CD1c-positive myeloid dendritic cell (primary cell): ENCODE measurements around the gene TSPAN8.
"Not testable (repeated sequence)": the region's sequence is repeated elsewhere in the genome, so short reads cannot be mapped to it uniquely, and the experiment has no call there.

Experiments used
- DNase-seq: peaks from one replicate; pipeline ENCODE4 v3.0.0-alpha.2; 2016; ENCODE audit errors: extremely low spot score

TSPAN8 gene

GRCh38 chr12:71164568-71165197, 6.9 kb upstream of the TSPAN8 start:
- no peak for DNase-seq

- DNase-seq, result no peak
Observed at GRCh38 chr12:71164166-71164565, 6.4 kb upstream of the TSPAN8 start.

- no peak for DNase-seq
Observed at GRCh38 chr12:71162832-71163763, 5.3 kb upstream of the TSPAN8 start.

- DNase-seq, result no peak
Observed at GRCh38 chr12:71161591-71161990, 3.8 kb upstream of the TSPAN8 start.

- DNase-seq, result no peak
Observed at GRCh38 chr12:71160585-71160984, 2.8 kb upstream of the TSPAN8 start.

GRCh38 chr12:71159878-71160277, 2.1 kb upstream of the TSPAN8 start:
- no peak for DNase-seq

- DNase-seq, result no peak
Observed at GRCh38 chr12:71159264-71159663, 1.5 kb upstream of the TSPAN8 start.

GRCh38 chr12:71158361-71158882, 623 bp upstream of the TSPAN8 start:
- DNase-seq, result no peak

GRCh38 chr12:71155225-71155624, 2.6 kb downstream of the TSPAN8 start:
- DNase-seq, result no peak

- DNase-seq, result no peak
Observed at GRCh38 chr12:71152851-71153250, 4.9 kb downstream of the TSPAN8 start.

GRCh38 chr12:71150041-71150440, 7.8 kb downstream of the TSPAN8 start:
- not testable (repeated sequence) for DNase-seq

- no peak for DNase-seq
Observed at GRCh38 chr12:71144682-71145081, 13.1 kb downstream of the TSPAN8 start.

GRCh38 chr12:71142956-71143355, 14.8 kb downstream of the TSPAN8 start:
- DNase-seq, result no peak

GRCh38 chr12:71142016-71142415, 15.8 kb downstream of the TSPAN8 start:
- DNase-seq, result no peak

- DNase-seq, result no peak
Observed at GRCh38 chr12:71141378-71141926, 16.3 kb downstream of the TSPAN8 start.

GRCh38 chr12:71139153-71139735, 18.6 kb downstream of the TSPAN8 start:
- no peak for DNase-seq

- DNase-seq, result no peak
Observed at GRCh38 chr12:71138011-71138410, 19.8 kb downstream of the TSPAN8 start.

- DNase-seq, result no peak
Observed at GRCh38 chr12:71135812-71136176, 22.0 kb downstream of the TSPAN8 start.

- no peak for DNase-seq
Observed at GRCh38 chr12:71135077-71135811, 22.6 kb downstream of the TSPAN8 start.

GRCh38 chr12:71134405-71134804, 23.4 kb downstream of the TSPAN8 start:
- no peak for DNase-seq

- DNase-seq, result no peak
Observed at GRCh38 chr12:71130521-71131069, 27.2 kb downstream of the TSPAN8 start.
